GM19240 (cell line): ENCODE results near the gene TENM4.

Experiments used
- DNase-seq: peaks from one replicate; pipeline ENCODE4 v3.0.0; 2011; ENCODE audit warnings: low spot score; ENCODE audit not compliant: insufficient read length

Gene TENM4

GRCh38 chr11:79421820-79422219 lies 19.0 kb downstream of the TENM4 start:
- DNase-seq: no peak

GRCh38 chr11:79419120-79419519 lies 21.7 kb downstream of the TENM4 start:
- DNase-seq: no peak

GRCh38 chr11:79418241-79418640 lies 22.6 kb downstream of the TENM4 start:
- DNase-seq: no peak

DNA sequence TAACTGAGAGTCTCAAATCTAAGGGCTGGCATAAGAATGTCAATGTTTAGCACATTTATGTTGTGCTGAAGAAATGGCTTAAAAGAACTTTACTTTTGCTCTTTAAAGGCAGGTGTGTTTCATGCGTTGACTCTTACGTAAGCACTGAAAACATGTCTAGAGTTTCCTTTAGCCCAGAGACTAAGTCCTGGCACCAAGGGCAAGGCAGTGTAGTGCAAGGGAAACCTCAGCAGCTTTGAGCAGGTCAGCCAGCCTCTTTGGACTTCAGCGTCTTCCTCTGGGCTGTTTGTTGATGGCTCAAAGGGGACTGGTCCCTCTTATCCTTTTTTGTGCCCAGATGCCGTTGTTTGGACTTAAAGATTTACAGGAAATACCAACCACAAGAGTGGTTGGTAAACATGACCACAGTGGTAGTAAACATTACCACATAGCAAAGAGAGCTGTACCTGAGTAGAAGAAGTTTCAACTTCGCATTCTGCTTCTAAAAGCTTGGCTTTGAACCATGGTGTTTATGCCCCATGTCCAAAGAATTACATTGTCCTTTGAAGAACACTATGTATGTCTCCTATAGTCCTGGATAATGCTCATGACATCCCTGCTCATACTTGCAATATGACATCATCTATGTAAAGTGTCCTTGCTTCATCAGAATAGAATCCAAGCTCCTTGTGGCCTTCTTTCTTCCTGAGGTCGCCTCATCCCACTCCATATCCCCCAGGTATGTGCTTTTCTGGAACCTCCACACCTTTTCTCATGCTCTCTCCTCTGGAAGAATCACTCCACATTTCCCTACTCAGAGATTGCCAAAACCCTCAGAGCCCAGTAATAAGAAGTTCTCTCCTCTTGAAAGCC lies 23.5 kb downstream of the TENM4 start:
- no peak for DNase-seq

DNA sequence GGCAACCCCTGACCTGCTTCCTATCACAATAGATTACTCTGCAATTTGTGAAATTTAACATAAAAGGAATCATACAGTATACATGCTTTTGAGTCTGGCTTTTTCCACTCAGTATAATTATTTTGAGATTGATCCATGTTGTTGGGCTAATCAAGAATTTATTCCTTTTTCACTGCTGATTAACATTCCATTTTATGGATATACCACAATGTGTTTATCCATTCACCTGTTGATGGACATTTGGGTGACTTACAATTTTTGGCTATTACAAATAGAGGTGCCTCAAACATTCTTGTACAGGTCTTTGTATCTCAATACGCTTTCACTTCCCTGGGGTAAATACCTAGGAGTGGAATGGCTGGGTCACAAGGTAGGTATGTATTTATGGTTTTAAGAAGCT lies 24.9 kb downstream of the TENM4 start:
- no peak for DNase-seq

- DNase-seq: no peak
These were observed 25.4 kb downstream of the TENM4 start for GRCh38 chr11:79415411-79415810.

GRCh38 chr11:79414644-79415317 lies 26.0 kb downstream of the TENM4 start:
- DNase-seq: no peak

DNA sequence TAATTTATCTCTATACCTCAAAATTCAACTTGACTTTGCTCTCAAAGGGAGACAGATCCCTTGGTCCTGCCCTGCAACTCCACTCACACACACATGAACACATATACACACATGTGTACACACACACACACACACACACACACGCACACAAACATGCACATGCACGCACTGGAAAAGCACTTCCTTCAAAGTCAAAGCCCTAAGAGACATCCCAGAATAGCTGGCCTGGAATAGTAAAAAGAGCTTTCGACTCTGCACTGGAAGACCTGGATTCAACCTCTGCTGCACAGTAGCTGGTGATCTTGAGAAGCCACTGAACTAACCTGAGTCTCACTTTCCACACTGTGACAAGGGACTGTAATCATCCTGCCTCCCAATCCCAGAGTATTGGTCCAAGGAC lies 26.8 kb downstream of the TENM4 start:
- DNase-seq: no peak

DNA sequence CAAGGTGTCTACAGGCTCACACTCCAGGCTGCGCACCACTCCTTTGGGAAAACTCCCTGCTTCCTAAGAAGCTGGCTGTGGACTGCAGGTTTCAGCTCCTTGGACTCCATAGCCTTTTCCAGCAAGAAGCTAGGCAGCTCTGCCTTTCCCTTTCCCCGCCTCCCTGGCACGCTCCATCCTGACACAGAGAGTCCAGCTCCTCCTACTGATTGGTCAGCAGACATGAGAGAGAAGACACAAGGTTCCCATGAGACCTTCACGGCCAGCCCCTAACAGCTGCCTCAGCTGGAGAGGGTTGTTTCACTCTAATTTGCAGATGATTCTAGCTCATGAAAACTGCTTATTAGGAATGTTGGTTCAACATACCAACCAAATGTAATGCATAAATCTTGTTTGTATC lies 27.6 kb downstream of the TENM4 start:
- DNase-seq: no peak

- DNase-seq: no peak
These were observed 28.1 kb downstream of the TENM4 start for GRCh38 chr11:79412761-79413160.

- no peak for DNase-seq
These were observed 31.5 kb downstream of the TENM4 start for GRCh38 chr11:79409330-79409729.

GRCh38 chr11:79406376-79406775 lies 34.5 kb downstream of the TENM4 start:
- DNase-seq: peak; percentile 14

GRCh38 chr11:79404806-79405205 lies 36.0 kb downstream of the TENM4 start:
- no peak for DNase-seq

DNA sequence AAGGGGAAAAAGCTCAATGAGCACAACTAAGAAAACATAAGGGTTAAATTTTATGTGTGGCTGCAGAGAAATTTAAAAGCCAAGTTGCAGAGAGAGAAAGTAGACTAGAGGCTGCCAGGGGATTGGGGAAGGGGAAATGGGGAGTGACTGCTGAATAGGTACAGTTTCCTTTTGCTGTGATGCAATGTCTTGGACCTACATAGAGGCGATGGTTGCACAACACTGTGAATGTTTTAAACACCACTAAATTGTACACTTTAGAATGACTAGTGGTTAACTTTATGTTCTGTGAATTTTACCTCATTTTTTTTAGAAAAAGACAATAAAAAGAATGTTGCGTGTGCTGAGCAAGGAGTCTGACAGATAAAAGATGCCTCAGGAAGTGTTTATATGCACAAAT lies 36.5 kb downstream of the TENM4 start:
- DNase-seq: no peak

GRCh38 chr11:79403839-79404238 lies 37.0 kb downstream of the TENM4 start:
- DNase-seq: no peak

- DNase-seq: no peak
These were observed 37.9 kb downstream of the TENM4 start for GRCh38 chr11:79402912-79403311.

- no peak for DNase-seq
These were observed 40.0 kb downstream of the TENM4 start for GRCh38 chr11:79400717-79401330.

DNA sequence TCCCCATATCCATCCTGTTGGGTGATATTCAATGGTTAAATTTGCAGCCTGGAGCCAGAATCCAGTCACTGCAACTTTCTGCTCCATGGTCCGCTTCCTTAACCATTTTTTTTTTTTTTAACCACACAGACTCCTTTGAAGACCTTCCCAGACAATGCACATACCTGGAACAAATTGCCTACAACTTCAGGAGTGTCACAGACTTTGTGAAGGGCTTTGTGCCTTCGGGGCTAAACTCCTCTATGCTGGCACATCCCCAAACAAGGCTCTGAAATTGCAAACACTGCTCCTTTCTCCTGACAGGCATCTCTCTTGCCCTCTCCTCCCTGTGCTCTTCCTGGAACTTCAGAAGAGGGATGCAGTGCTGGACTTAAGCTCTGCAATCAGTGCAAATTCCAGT lies 40.6 kb downstream of the TENM4 start:
- no peak for DNase-seq

DNA sequence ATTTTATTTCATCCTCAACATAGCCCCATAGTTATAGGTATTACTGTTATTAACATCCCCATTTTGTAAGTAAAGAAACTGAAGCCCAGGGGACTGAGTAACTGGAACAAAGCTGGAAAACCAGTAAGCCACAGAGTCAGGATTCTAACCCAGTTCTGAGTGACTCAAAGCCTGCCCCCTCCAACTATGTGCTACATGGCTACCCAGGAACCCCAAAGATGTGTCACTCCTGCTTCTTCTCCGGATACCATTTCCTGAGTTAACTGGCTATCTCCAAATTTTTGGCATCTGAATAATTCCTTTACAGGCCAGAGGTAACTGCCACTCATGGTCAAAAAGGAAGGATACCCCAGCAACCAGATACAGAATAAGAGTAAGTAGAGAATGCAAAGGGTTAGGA lies 43.6 kb downstream of the TENM4 start:
- no peak for DNase-seq

- DNase-seq: no peak
These were observed 44.2 kb downstream of the TENM4 start for GRCh38 chr11:79396674-79397073.

DNA sequence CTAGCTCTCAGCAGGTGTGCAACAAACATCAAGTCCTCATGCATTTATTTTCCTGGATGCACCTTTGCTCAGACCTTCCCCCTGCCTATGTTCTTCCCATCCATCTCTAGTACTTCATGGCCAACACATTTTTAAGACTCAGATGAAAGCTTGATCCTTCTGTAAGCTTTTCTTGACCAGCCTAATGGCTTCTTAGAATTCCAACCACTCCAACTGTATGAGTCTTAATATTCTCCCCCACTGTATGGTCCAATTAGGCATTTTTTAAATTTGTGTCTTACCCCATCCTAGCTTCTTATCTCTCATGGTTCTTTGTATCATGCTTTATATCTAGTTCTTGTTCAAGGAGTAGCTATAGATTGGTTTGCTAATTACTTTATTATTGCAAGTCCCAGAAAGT lies 44.8 kb downstream of the TENM4 start:
- no peak for DNase-seq

- DNase-seq: no peak
These were observed 47.3 kb downstream of the TENM4 start for GRCh38 chr11:79393362-79394043.
